MM.1S (cell line): ENCODE results near the gene LRRTM4.

ENCODE experiments used
- CTCF ChIP-seq: fragments of 300-600 bp; sonication (generic); IDR thresholded peaks from 2 replicates; pipeline ENCODE4 v1.5.1; 2016; ENCODE audit warnings: antibody characterized with exemption, low read length, mixed read lengths
- EZH2 ChIP-seq: fragments of 300-600 bp; sonication (generic); optimal IDR thresholded peaks from 2 replicates; pipeline ENCODE3; 2017; ENCODE audit warnings: low read depth, mild to moderate bottlenecking, antibody characterized with exemption, low read length, mixed read lengths
- EZH2phosphoT487 ChIP-seq: fragments of 300-600 bp; sonication (generic); IDR thresholded peaks from 2 replicates; pipeline ENCODE4 v1.6.1; 2018; ENCODE audit warnings: antibody characterized with exemption, low read length

- TF ChIP-seq CTCF, result no peak
- TF ChIP-seq EZH2phosphoT487, result no peak
- TF ChIP-seq EZH2, result no peak
Measured at GRCh38 chr2:76711490-76711889, 810.7 kb downstream of the LRRTM4 start.
